ENCODE data around the gene MAGI3. TPM values are rescaled to one million over a fixed set of nuclear protein-coding genes. Genes with fewer than 3 reads are reported as not detected.

The MAGI3 gene
- total and polyA plus RNA-seq, 2 donors (not counting 1 experiment from before 2014, with no cell fraction given) = 0.30 to 0.67 TPM

GRCh38 chr1:113389359-113389952 lies 859 bp upstream of the MAGI3 start:
- Histone ChIP-seq H3K9ac (ENCODE audit: low read length) (peak overlapping the region; percentile 83), H3K4me3 (ENCODE audit: control extremely low read depth in 1 of 5, extremely low read depth in 1 of 5, insufficient read depth in 1 of 5, low read depth in 2 of 5, low read length in 4 of 5) (peak overlapping the region; percentile 22 to 83 (median 76)), H3K4me1 (ENCODE audit: control insufficient read depth in 2 of 2, insufficient read depth in 2 of 2, low read length in 2 of 2) (peaks cover 16 to 19% of the 10 kb centered on the region in 2 donors), H3K9me3 (ENCODE audit: control extremely low read depth in 1 of 3, control insufficient read depth in 2 of 3, insufficient read depth in 1 of 3, low read length in 2 of 3) (no peaks in the 10 kb centered on the region), H3K27ac (ENCODE audit: low read length in 2 of 2) (no peak overlapping the region), H3K27me3 (replicated peaks in 1 of 4; ENCODE audit: control extremely low read depth in 1 of 4, control insufficient read depth in 3 of 4, insufficient read depth in 4 of 4, low read length in 3 of 4) (peaks cover 0 to 21% (median 14%) of the 10 kb centered on the region in 4 experiments), H2AFZ (ENCODE audit: insufficient read depth, low read depth, low read length, poor library complexity, severe bottlenecking) (peak overlapping the region; percentile 98), H3K36me3 (replicated peaks in 1 of 2; ENCODE audit: control extremely low read depth in 1 of 2, control insufficient read depth in 1 of 2, extremely low read depth in 1 of 2, insufficient read depth in 2 of 2, low read length in 1 of 2) (no peaks in the 10 kb centered on the region), H3K79me2 (ENCODE audit: control insufficient read depth, insufficient read depth, low read length) (no peaks in the 10 kb centered on the region), H4K20me1 (ENCODE audit: control insufficient read depth, insufficient read depth, low read length, poor library complexity, severe bottlenecking) (no peaks in the 10 kb centered on the region), H3K4me2 (replicated peaks; ENCODE audit: low read depth, low read length, poor library complexity, severe bottlenecking) (peak overlapping the region; percentile 97)
- intact Hi-C loops (cut with micrococcal nuclease) = no loop called here
- H3K27me3 Mint-ChIP-seq = peaks cover 41% of the 10 kb centered on the region
- peak overlapping the region; percentile 3 for H3K27ac Mint-ChIP-seq
- TF ChIP-seq EZH2 (IDR thresholded peaks at IDR 0.05; ENCODE audit: borderline replicate concordance, insufficient read depth, low read depth, low read length, poor library complexity, severe bottlenecking) = no peak
- TF ChIP-seq, protein P1, sequence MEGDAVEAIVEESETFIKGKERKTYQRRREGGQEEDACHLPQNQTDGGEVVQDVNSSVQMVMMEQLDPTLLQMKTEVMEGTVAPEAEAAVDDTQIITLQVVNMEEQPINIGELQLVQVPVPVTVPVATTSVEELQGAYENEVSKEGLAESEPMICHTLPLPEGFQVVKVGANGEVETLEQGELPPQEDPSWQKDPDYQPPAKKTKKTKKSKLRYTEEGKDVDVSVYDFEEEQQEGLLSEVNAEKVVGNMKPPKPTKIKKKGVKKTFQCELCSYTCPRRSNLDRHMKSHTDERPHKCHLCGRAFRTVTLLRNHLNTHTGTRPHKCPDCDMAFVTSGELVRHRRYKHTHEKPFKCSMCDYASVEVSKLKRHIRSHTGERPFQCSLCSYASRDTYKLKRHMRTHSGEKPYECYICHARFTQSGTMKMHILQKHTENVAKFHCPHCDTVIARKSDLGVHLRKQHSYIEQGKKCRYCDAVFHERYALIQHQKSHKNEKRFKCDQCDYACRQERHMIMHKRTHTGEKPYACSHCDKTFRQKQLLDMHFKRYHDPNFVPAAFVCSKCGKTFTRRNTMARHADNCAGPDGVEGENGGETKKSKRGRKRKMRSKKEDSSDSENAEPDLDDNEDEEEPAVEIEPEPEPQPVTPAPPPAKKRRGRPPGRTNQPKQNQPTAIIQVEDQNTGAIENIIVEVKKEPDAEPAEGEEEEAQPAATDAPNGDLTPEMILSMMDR (IDR thresholded peaks at IDR 0.05) = no peak
- peaks cover 21% of the 10 kb centered on the region for H3K4me1 Mint-ChIP-seq
- ChIA-PET POLR2A (no interaction called here), CTCF (no interaction called here)
- no peak for DNase-seq
- 5% methylated on average over 12 of the region's 13 CpGs for WGBS (ENCODE audit: insufficient coverage)
- H3K4me3 Mint-ChIP-seq = peak overlapping the region; percentile 87
- H3K9me3 Mint-ChIP-seq (ENCODE audit: insufficient read depth) = no peaks in the 10 kb centered on the region
- no peak for ATAC-seq (ENCODE audit: low read depth)

GRCh38 chr1:113390871-113391648 lies 745 bp downstream of the MAGI3 start:
- intact Hi-C loops (cut with micrococcal nuclease) = loop anchor here (2.0 to 10.0 kb wide), 5 partner anchors 318 to 1190 kb away; partner anchors contain the start of genes BCAS2, CTTNBP2NL, LRIG2 and PHTF1

More at GRCh38 chr1:113390871-113391648, 745 bp downstream of the MAGI3 start:
- H3K4me1 ChIP-seq (ENCODE audit: control insufficient read depth in 2 of 2, insufficient read depth in 2 of 2, low read length in 2 of 2) = peaks cover 16 to 19% of the 10 kb centered on the region in 2 donors
- no peaks in the 10 kb centered on the region for H3K36me3 ChIP-seq (replicated peaks in 1 of 2; ENCODE audit: control extremely low read depth in 1 of 2, control insufficient read depth in 1 of 2, extremely low read depth in 1 of 2, insufficient read depth in 2 of 2, low read length in 1 of 2)
- H3K9me3 Mint-ChIP-seq (ENCODE audit: insufficient read depth) = no peaks in the 10 kb centered on the region
- DNase-seq (peak; percentile 62), ATAC-seq (ENCODE audit: low read depth) (peak; percentile 5)
- H3K4me2 ChIP-seq (replicated peaks; ENCODE audit: low read depth, low read length, poor library complexity, severe bottlenecking) = peak overlapping the region; percentile 97
- no peak for TF ChIP-seq EZH2 (IDR thresholded peaks at IDR 0.05; ENCODE audit: borderline replicate concordance, insufficient read depth, low read depth, low read length, poor library complexity, severe bottlenecking)
- TF ChIP-seq, protein P1 (IDR thresholded peaks at IDR 0.05) = no peak
- POLR2A ChIA-PET = no interaction called here
- H3K27ac Mint-ChIP-seq = no peak overlapping the region
- H3K27ac ChIP-seq (ENCODE audit: low read length in 2 of 2) = no peak overlapping the region
- H2AFZ ChIP-seq (ENCODE audit: insufficient read depth, low read depth, low read length, poor library complexity, severe bottlenecking) = peak overlapping the region; percentile 98
- CTCF ChIA-PET = no interaction called here
- peaks cover 21% of the 10 kb centered on the region for H3K4me1 Mint-ChIP-seq
- H3K4me3 Mint-ChIP-seq = peak overlapping the region; percentile 89
- H3K79me2 ChIP-seq (ENCODE audit: control insufficient read depth, insufficient read depth, low read length) = no peaks in the 10 kb centered on the region
- 2% methylated on average over 72 of the region's 74 CpGs for WGBS (ENCODE audit: insufficient coverage)
- no peaks in the 10 kb centered on the region for H3K9me3 ChIP-seq (ENCODE audit: control extremely low read depth in 1 of 3, control insufficient read depth in 2 of 3, insufficient read depth in 1 of 3, low read length in 2 of 3)
- H3K27me3 Mint-ChIP-seq = peaks cover 47% of the 10 kb centered on the region
- peak overlapping the region; percentile 1 to 83 (median 76) for H3K4me3 ChIP-seq (ENCODE audit: control extremely low read depth in 1 of 5, extremely low read depth in 1 of 5, insufficient read depth in 1 of 5, low read depth in 2 of 5, low read length in 4 of 5)
- H4K20me1 ChIP-seq (ENCODE audit: control insufficient read depth, insufficient read depth, low read length, poor library complexity, severe bottlenecking) = no peaks in the 10 kb centered on the region
- H3K27me3 ChIP-seq (replicated peaks in 1 of 4; ENCODE audit: control extremely low read depth in 1 of 4, control insufficient read depth in 3 of 4, insufficient read depth in 4 of 4, low read length in 3 of 4) = peaks cover 0 to 27% (median 15%) of the 10 kb centered on the region in 4 experiments
- H3K9ac ChIP-seq (ENCODE audit: low read length) = peak overlapping the region; percentile 83

Data from B cell (primary cell).